GM12878 (cell line): ENCODE measurements around the gene NOVA2. TPM values are rescaled to one million over a fixed set of nuclear protein-coding genes. Genes with fewer than 3 reads are reported as not detected.

Source experiments
- ATAC-seq: fragments of 200-7000 bp; cut with Tn5 transposase; 3 replicates; pipeline ENCODE4 v1.9.1; 2020; ENCODE audit warnings: mild to moderate bottlenecking, moderate library complexity
- BruUV-seq: library from RNA; stranded (reverse); fragments of 400-500 nt; replicated peaks from 2 replicates; lab custom pipeline; 2021; lab: Mats Ljungman, UMichigan
- CTCF ChIA-PET: fragments of 300-600 bp; sonication (Branson Sonifier 250); formaldehyde crosslinking; extraction: SDS; loops from one replicate; lab custom pipeline; 2021; ENCODE audit warnings: inconsistent platforms; lab: Yijun Ruan, JAX
- POLR2A ChIA-PET: fragments of 350-600 bp; formaldehyde crosslinking; extraction: SDS; loops from one replicate; lab custom pipeline; 2021; ENCODE audit warnings: inconsistent platforms; lab: Charles Lee
- RAD21 ChIA-PET: fragments of 300-600 bp; sonication (Branson Sonifier 250); formaldehyde crosslinking; loops from one replicate; lab custom pipeline; 2023; ENCODE audit warnings: antibody characterized with exemption; ENCODE audit not compliant: unreplicated experiment; lab: Charles Lee
- SMC1A ChIA-PET: fragments of 300-600 bp; sonication (Branson Sonifier 250); formaldehyde crosslinking; loops from one replicate; lab custom pipeline; 2023; ENCODE audit not compliant: unreplicated experiment, uncharacterized antibody; lab: Charles Lee
- DNase-seq: peaks from one replicate; pipeline ENCODE4 v3.0.0-alpha.2; 2011; ENCODE audit warnings: low read depth, low spot score
- FAIRE-seq: peaks from 3 replicates; lab custom pipeline; 2011; peaks lifted over from hg19 to GRCh38; lab: Jason Lieb, UNC
- H2AFZ ChIP-seq: 2 replicates; pipeline ENCODE4 v1.6.0; 2011; ENCODE audit warnings: low read depth, low read length, control low read depth; ENCODE audit not compliant: control insufficient read depth
- H3K27ac ChIP-seq: 2 replicates; pipeline ENCODE4 v1.5.1; 2011; ENCODE audit warnings: control low read depth; ENCODE audit not compliant: control insufficient read depth, insufficient read depth
- H3K27me3 ChIP-seq, 2 experiments: replicated peaks in 1 of 2; 2 replicates each; pipeline versions ENCODE4 v1.6.0 to v1.6.1; 2011; ENCODE audit warnings: low read length in 1 of 2; ENCODE audit not compliant: control insufficient read depth in 2 of 2, insufficient read depth in 2 of 2
- H3K36me3 ChIP-seq, 2 experiments: 2 replicates each; pipeline ENCODE4 v1.5.1; 2011; ENCODE audit warnings: low read length in 1 of 2; ENCODE audit not compliant: control insufficient read depth in 2 of 2, insufficient read depth in 2 of 2
- H3K4me1 ChIP-seq: 2 replicates; pipeline ENCODE4 v1.6.1; 2011; ENCODE audit warnings: mild to moderate bottlenecking, low read length, moderate library complexity, mixed read lengths; ENCODE audit not compliant: control insufficient read depth, insufficient read depth
- H3K4me2 ChIP-seq: 2 replicates; pipeline ENCODE4 v1.6.0; 2011; ENCODE audit warnings: control low read depth; ENCODE audit not compliant: control insufficient read depth, insufficient read depth
- H3K4me3 ChIP-seq: fragments of 200-600 bp; sonication (generic); 2 replicates; pipeline ENCODE4 v1.5.1; 2016
- H3K79me2 ChIP-seq: 2 replicates; pipeline ENCODE4 v1.6.0; 2011; ENCODE audit warnings: low read length; ENCODE audit not compliant: control insufficient read depth, insufficient read depth
- H3K9ac ChIP-seq: 2 replicates; pipeline ENCODE4 v1.8.0; 2011; ENCODE audit warnings: low read length, control low read depth, mixed read lengths; ENCODE audit not compliant: control insufficient read depth, insufficient read depth
- H3K9me3 ChIP-seq: replicated peaks from 3 replicates; pipeline ENCODE4 v1.5.1; 2011; ENCODE audit warnings: mild to moderate bottlenecking, low read length; ENCODE audit not compliant: control insufficient read depth, insufficient read depth
- H4K20me1 ChIP-seq: 2 replicates; pipeline ENCODE4 v1.6.0; 2011; ENCODE audit not compliant: control insufficient read depth, insufficient read depth
- ASH2L ChIP-seq: fragments of 300-600, 200-600 bp; sonication (generic); IDR thresholded peaks from 2 replicates; pipeline ENCODE4 v1.6.1; 2017; ENCODE audit warnings: low read depth, mild to moderate bottlenecking, borderline replicate concordance
- BACH1 ChIP-seq: fragments of 450-650 bp; IDR thresholded peaks from 2 replicates; pipeline ENCODE4 v1.6.1; 2017; ENCODE audit warnings: mild to moderate bottlenecking, borderline replicate concordance
- FOXK2 ChIP-seq: fragments of 450-650 bp; IDR thresholded peaks from 2 replicates; pipeline ENCODE4 v1.6.1; 2017; ENCODE audit warnings: mild to moderate bottlenecking, moderate library complexity
- HCFC1 ChIP-seq: fragments of 150-350 bp; IDR thresholded peaks from 2 replicates; pipeline ENCODE4 v1.6.1; 2014; ENCODE audit warnings: low read length
- HDAC2 ChIP-seq: fragments of 200-600 bp; sonication (generic); IDR thresholded peaks from 2 replicates; pipeline ENCODE4 v1.6.1; 2017
- HDAC6 ChIP-seq: fragments of 200-600 bp; sonication (generic); IDR thresholded peaks from one replicate; pipeline ENCODE4 v1.8.0; 2017; ENCODE audit warnings: antibody characterized with exemption; ENCODE audit not compliant: unreplicated experiment
- KDM1A ChIP-seq: fragments of 200-600 bp; sonication (generic); IDR thresholded peaks from 2 replicates; pipeline ENCODE4 v1.6.1; 2016; ENCODE audit warnings: borderline replicate concordance
- MYC ChIP-seq: IDR thresholded peaks from 2 replicates; pipeline ENCODE4 v1.6.1; 2011; ENCODE audit warnings: mild to moderate bottlenecking, low read length, moderate library complexity, inconsistent platforms; ENCODE audit not compliant: insufficient read depth, insufficient replicate concordance, insufficient read length, severe bottlenecking
- NFYB ChIP-seq: IDR thresholded peaks from 2 replicates; pipeline ENCODE4 v1.6.1; 2011; ENCODE audit warnings: low read depth, mild to moderate bottlenecking, low read length, improper control_type of control experiment, moderate library complexity; ENCODE audit not compliant: insufficient read depth
- NRF1 ChIP-seq: conservative IDR thresholded peaks from 2 replicates; pipeline ENCODE4 v1.6.1; 2011; ENCODE audit warnings: mild to moderate bottlenecking, low read depth, low read length, improper control_type of control experiment
- PAX5 ChIP-seq: IDR thresholded peaks from 2 replicates; pipeline ENCODE4 v1.6.1; 2011; ENCODE audit warnings: low read depth, low read length, borderline replicate concordance
- RFX5 ChIP-seq: IDR thresholded peaks from 2 replicates; pipeline ENCODE4 v1.6.1; 2011; ENCODE audit warnings: low read depth, low read length, improper control_type of control experiment
- SMAD1 ChIP-seq: fragments of 450-650 bp; IDR thresholded peaks from 2 replicates; pipeline ENCODE4 v1.6.1; 2018; ENCODE audit warnings: mild to moderate bottlenecking, low read depth; ENCODE audit not compliant: partially characterized antibody
- SUPT20H ChIP-seq: IDR thresholded peaks from 2 replicates; pipeline ENCODE4 v1.6.1; 2011; ENCODE audit warnings: low read depth, mild to moderate bottlenecking, low read length, moderate library complexity, borderline replicate concordance; ENCODE audit not compliant: control insufficient read depth
- ZBED1 ChIP-seq: IDR thresholded peaks from 2 replicates; pipeline ENCODE4 v1.6.1; 2016; ENCODE audit warnings: borderline replicate concordance
- ZZZ3 ChIP-seq: IDR thresholded peaks from 2 replicates; pipeline ENCODE4 v1.6.1; 2011; ENCODE audit warnings: low read depth; ENCODE audit not compliant: control insufficient read depth, insufficient read length
- WGBS: methylation state at CpG from one replicate; pipeline ENCODE4 v1.1.6; 2016; ENCODE audit warnings: low lambda C conversion rate; ENCODE audit not compliant: insufficient replicate concordance, insufficient coverage; ENCODE audit errors: missing lambda C conversion rate; 5-methylcytosine and 5-hydroxymethylcytosine counted together
- in situ Hi-C: fragments of 300-500 bp; cut with MboI; formaldehyde crosslinking; loops from 9 replicates; pipeline ENCODE4 v1.14.3; 2018; ENCODE audit warnings: mixed read lengths
- intact Hi-C: fragments of 100-400 bp; cut with micrococcal nuclease; formaldehyde crosslinking; loops from one replicate; pipeline ENCODE4 v1.14.2; 2022; ENCODE audit not compliant: unreplicated experiment
- polyA plus RNA-seq, 11 experiments: library from polyadenylated mRNA; depleted of rRNA in 4 of 11; unstranded in 6 of 11; stranded (reverse) in 5 of 11; fragments of >200 nt; fragmentation: Nextera tagmentation in 4 of 11; fragmentation: Illumina TruSeq in 1 of 11; extraction: Ambion mirVana in 4 of 11; extraction: Trizol in 1 of 11; gene quantifications; 1 replicate in 1 of 11; 2 replicates in 10 of 11; pipeline versions ENCODE4 v1.2.1 to v1.2.3, GENCODE V29; 2011 to 2016; ENCODE audit warnings: inconsistent platforms in 2 of 11, missing spikeins in 2 of 11, low read depth in 1 of 11
- total RNA-seq, 4 experiments: library from RNA; depleted of rRNA in 3 of 4; stranded (reverse); fragments of >200 nt in 3 of 4; fragmentation: Illumina TruSeq in 1 of 4; extraction: Trizol in 1 of 4; gene quantifications; 2 replicates each; pipeline versions ENCODE4 v1.2.1 to v1.2.3, GENCODE V29; 2013 to 2021
- TF ChIP-seq, protein P1 (sequence below): IDR thresholded peaks from 2 replicates; pipeline ENCODE4 v1.6.1; 2012; ENCODE audit warnings: low read depth, low read length, improper control_type of control experiment
- TF ChIP-seq, protein P2 (sequence below): fragments of 450-650 bp; IDR thresholded peaks from 2 replicates; pipeline ENCODE4 v1.6.1; 2017; ENCODE audit warnings: low read depth, mild to moderate bottlenecking, moderate library complexity

Gene NOVA2
- total and polyA plus RNA-seq, 10 of the 15 experiments (the other 5 are each of a cell fraction or from before 2014, with no cell fraction given), result under 0.01 to 0.44 (median 0.03) TPM; not detected in 4

- RAD21 ChIA-PET, result no interaction called here
- H4K20me1 ChIP-seq, result no peaks in the 10 kb centered on the region
- no peaks in the 10 kb centered on the region for H3K4me1 ChIP-seq
- POLR2A ChIA-PET, result no interaction called here
- DNase-seq (no peak), FAIRE-seq (no peak), ATAC-seq (no peak)
- WGBS, result 25% methylated on average over 2 of the region's 2 CpGs
- CTCF ChIA-PET, result interaction anchor here (0.6 to 0.8 kb wide), 2 partner anchors 15 to 33 kb away, joined by 3 read pairs; no protein-coding TSS in a partner anchor
- SMC1A ChIA-PET, result no interaction called here
- H2AFZ ChIP-seq, result no peak overlapping the region
- no peaks in the 10 kb centered on the region for H3K9me3 ChIP-seq
- H3K4me3 ChIP-seq, result no peak overlapping the region
- H3K27me3 ChIP-seq, result no peaks in the 10 kb centered on the region; a peak in 2 of 4 replicates
- TF ChIP-seq HDAC6 (no peak), NRF1 (no peak), RFX5 (no peak), SMAD1 (no peak), FOXK2 (no peak)
- TF ChIP-seq, protein P1, sequence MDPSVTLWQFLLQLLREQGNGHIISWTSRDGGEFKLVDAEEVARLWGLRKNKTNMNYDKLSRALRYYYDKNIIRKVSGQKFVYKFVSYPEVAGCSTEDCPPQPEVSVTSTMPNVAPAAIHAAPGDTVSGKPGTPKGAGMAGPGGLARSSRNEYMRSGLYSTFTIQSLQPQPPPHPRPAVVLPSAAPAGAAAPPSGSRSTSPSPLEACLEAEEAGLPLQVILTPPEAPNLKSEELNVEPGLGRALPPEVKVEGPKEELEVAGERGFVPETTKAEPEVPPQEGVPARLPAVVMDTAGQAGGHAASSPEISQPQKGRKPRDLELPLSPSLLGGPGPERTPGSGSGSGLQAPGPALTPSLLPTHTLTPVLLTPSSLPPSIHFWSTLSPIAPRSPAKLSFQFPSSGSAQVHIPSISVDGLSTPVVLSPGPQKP, result no peak
- intact Hi-C loops (no loop called here), in situ Hi-C loops (no loop called here)
- H3K79me2 ChIP-seq, result no peaks in the 10 kb centered on the region
- BruUV-seq, result no TSS peak
- H3K36me3 ChIP-seq, result no peaks in the 10 kb centered on the region
- no peak overlapping the region for H3K27ac ChIP-seq
- H3K9ac ChIP-seq, result no peak overlapping the region
- no peak overlapping the region for H3K4me2 ChIP-seq
Measured at GRCh38 chr19:45981350-45981749, 7.7 kb upstream of the NOVA2 start.

GRCh38 chr19:45978156-45978555, 4.5 kb upstream of the NOVA2 start:
- intact Hi-C loops, result no loop called here
- no TSS peak for BruUV-seq
- Histone ChIP-seq H3K4me1 (no peaks in the 10 kb centered on the region), H3K9ac (no peak overlapping the region), H3K9me3 (no peaks in the 10 kb centered on the region), H3K4me2 (no peak overlapping the region), H3K27ac (no peak overlapping the region), H3K4me3 (no peak overlapping the region), H3K79me2 (no peaks in the 10 kb centered on the region), H4K20me1 (no peaks in the 10 kb centered on the region), H2AFZ (no peak overlapping the region), H3K27me3 (no peaks in the 10 kb centered on the region; a peak in 3 of 4 replicates), H3K36me3 (no peaks in the 10 kb centered on the region)
- POLR2A ChIA-PET, result no interaction called here
- DNase-seq (no peak), ATAC-seq (no peak), FAIRE-seq (no peak)
- in situ Hi-C loops, result no loop called here
- RAD21 ChIA-PET, result no interaction called here
- CTCF ChIA-PET, result interaction anchor here (1.1 kb wide), 1 partner anchor 51 kb away, joined by 3 read pairs; no protein-coding TSS in a partner anchor
- SMC1A ChIA-PET, result no interaction called here
- WGBS, result 43% methylated on average over 6 of the region's 7 CpGs
- TF ChIP-seq HDAC2 (no peak), KDM1A (no peak), NFYB (no peak), PAX5 (no peak), SUPT20H (no peak), MYC (no peak), HCFC1 (no peak), BACH1 (no peak), ASH2L (no peak), ZBED1 (no peak), ZZZ3 (no peak)
- TF ChIP-seq, protein P2, sequence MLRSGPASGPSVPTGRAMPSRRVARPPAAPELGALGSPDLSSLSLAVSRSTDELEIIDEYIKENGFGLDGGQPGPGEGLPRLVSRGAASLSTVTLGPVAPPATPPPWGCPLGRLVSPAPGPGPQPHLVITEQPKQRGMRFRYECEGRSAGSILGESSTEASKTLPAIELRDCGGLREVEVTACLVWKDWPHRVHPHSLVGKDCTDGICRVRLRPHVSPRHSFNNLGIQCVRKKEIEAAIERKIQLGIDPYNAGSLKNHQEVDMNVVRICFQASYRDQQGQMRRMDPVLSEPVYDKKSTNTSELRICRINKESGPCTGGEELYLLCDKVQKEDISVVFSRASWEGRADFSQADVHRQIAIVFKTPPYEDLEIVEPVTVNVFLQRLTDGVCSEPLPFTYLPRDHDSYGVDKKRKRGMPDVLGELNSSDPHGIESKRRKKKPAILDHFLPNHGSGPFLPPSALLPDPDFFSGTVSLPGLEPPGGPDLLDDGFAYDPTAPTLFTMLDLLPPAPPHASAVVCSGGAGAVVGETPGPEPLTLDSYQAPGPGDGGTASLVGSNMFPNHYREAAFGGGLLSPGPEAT, result no peak
